HFF-Myc (cell line): ENCODE data around the gene OMD.

Experiments
- DNase-seq: peaks from one replicate; pipeline ENCODE4 v3.0.0-alpha.2; 2011; ENCODE audit warnings: low read depth; ENCODE audit errors: extremely low read depth
- H3K4me3 ChIP-seq: replicated peaks from 2 replicates; pipeline ENCODE4 v1.5.1; 2011; ENCODE audit warnings: low read depth, mild to moderate bottlenecking, control low read depth, low read length
- CTCF ChIP-seq: IDR thresholded peaks from 2 replicates; pipeline ENCODE4 v1.5.1; 2012; ENCODE audit warnings: mild to moderate bottlenecking, low read depth, low read length, control low read depth; ENCODE audit errors: missing control alignments

Gene OMD

GRCh38 chr9:92457576-92457975 lies 33.3 kb upstream of the OMD start:
- no peak for TF ChIP-seq CTCF

GRCh38 chr9:92455217-92455616 lies 30.9 kb upstream of the OMD start:
- no peak for DNase-seq
- TF ChIP-seq CTCF = peak; percentile 32
- H3K4me3 ChIP-seq = no peak overlapping the region

More at GRCh38 chr9:92457576-92457975, 33.3 kb upstream of the OMD start:
- H3K4me3 ChIP-seq = no peak overlapping the region
- DNase-seq = no peak

- no peak for TF ChIP-seq CTCF
- DNase-seq = no peak
- H3K4me3 ChIP-seq = no peak overlapping the region
Observed at GRCh38 chr9:92446536-92446935, 22.3 kb upstream of the OMD start.

GRCh38 chr9:92444841-92445240 lies 20.6 kb upstream of the OMD start:
- no peak for DNase-seq
- no peak for TF ChIP-seq CTCF
- H3K4me3 ChIP-seq = no peak overlapping the region

- no peak for TF ChIP-seq CTCF
- H3K4me3 ChIP-seq = no peak overlapping the region
- DNase-seq = no peak
Observed at GRCh38 chr9:92440751-92441046, 16.4 kb upstream of the OMD start.

- no peak for TF ChIP-seq CTCF
- H3K4me3 ChIP-seq = no peak overlapping the region
- no peak for DNase-seq
Observed at GRCh38 chr9:92439921-92440750, 15.9 kb upstream of the OMD start.
